Measurements from ENCODE around the gene CRACR2B. TPM values are rescaled to one million over a fixed set of nuclear protein-coding genes. Genes with fewer than 3 reads are reported as not detected.

CRACR2B gene
- total and polyA plus RNA-seq, 11 donors: 8.8 to 43.5 (median 17.7) TPM

- ATAC-seq (no peak), DNase-seq (no peak)
- H3K9me3 ChIP-seq: no peaks in the 10 kb centered on the region
- no peak overlapping the region for H3K27ac ChIP-seq
- H3K4me3 ChIP-seq: no peak overlapping the region
- peaks cover 10 to 49% (median 35%) of the 10 kb centered on the region in 12 donors for H3K4me1 ChIP-seq
- peaks cover 0 to 38% (median 9%) of the 10 kb centered on the region in 9 donors for H3K36me3 ChIP-seq
- intact Hi-C loops (cut with DNase I): loop anchor here in 1 of 10 donors (10.0 kb wide), 1 partner anchor 446 kb away; no protein-coding TSS in a partner anchor
- TF ChIP-seq POLR2A (IDR thresholded peaks at IDR 0.05): no peak
- TF ChIP-seq, protein P1, sequence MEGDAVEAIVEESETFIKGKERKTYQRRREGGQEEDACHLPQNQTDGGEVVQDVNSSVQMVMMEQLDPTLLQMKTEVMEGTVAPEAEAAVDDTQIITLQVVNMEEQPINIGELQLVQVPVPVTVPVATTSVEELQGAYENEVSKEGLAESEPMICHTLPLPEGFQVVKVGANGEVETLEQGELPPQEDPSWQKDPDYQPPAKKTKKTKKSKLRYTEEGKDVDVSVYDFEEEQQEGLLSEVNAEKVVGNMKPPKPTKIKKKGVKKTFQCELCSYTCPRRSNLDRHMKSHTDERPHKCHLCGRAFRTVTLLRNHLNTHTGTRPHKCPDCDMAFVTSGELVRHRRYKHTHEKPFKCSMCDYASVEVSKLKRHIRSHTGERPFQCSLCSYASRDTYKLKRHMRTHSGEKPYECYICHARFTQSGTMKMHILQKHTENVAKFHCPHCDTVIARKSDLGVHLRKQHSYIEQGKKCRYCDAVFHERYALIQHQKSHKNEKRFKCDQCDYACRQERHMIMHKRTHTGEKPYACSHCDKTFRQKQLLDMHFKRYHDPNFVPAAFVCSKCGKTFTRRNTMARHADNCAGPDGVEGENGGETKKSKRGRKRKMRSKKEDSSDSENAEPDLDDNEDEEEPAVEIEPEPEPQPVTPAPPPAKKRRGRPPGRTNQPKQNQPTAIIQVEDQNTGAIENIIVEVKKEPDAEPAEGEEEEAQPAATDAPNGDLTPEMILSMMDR (IDR thresholded peaks at IDR 0.05): no peak
- H3K27me3 ChIP-seq: no peaks in the 10 kb centered on the region
- WGBS, 4 donors: 92 to 96% (median 96%) methylated on average over 18 to 30 of the region's 30 CpGs
Measured at GRCh38 chr11:800473-800872, 27.2 kb upstream of the CRACR2B start.

GRCh38 chr11:801097-801780, 26.5 kb upstream of the CRACR2B start:
- H3K27ac ChIP-seq: no peak overlapping the region
- no peaks in the 10 kb centered on the region for H3K27me3 ChIP-seq
- 91 to 95% (median 93%) methylated on average over 10 to 20 of the region's 20 CpGs for WGBS, 4 donors
- no peak overlapping the region for H3K4me3 ChIP-seq
- ATAC-seq (no peak), DNase-seq (no peak)
- H3K9me3 ChIP-seq: no peaks in the 10 kb centered on the region
- TF ChIP-seq, protein P1 (IDR thresholded peaks at IDR 0.05): no peak
- no peak for TF ChIP-seq POLR2A (IDR thresholded peaks at IDR 0.05)
- peaks cover 10 to 49% (median 33%) of the 10 kb centered on the region in 12 donors for H3K4me1 ChIP-seq
- intact Hi-C loops (cut with DNase I): loop anchor here in 1 of 10 donors (10.0 kb wide), 1 partner anchor 446 kb away; no protein-coding TSS in a partner anchor
- peaks cover 0 to 38% (median 9%) of the 10 kb centered on the region in 9 donors for H3K36me3 ChIP-seq

DNA sequence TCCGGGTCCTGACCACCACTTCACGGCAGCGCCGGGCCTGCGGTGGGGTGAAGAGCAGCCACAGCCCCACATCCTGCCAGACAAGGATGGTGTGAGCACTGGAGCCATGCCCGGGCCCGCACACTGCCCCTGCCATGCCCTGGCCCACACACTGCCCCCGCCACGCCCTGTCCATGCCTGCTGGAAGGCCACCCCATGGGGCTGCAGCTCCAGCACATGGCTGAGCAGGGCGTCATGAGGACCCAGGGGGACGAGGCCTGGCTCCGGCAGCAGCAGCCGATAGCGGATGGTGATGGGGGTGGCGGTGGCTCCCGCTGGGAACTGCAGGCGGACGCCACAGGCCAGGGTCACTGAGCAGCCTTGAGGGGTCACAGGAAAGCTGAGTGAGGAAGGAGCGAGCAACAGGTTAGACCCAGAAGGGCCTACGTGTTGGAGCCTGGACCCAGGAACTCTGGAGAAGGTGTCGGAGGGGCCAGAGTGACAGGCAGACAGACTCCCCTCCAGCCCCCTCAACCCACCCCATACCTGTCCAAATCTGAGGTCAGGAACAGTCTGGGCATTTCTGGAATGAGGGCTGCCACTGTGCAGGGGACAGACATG, 25.6 kb upstream of the CRACR2B start:
- Histone ChIP-seq H3K27me3 (no peaks in the 10 kb centered on the region), H3K9me3 (no peaks in the 10 kb centered on the region), H3K4me3 (no peak overlapping the region), H3K4me1 (peaks cover 4 to 42% (median 24%) of the 10 kb centered on the region in 12 donors), H3K36me3 (peaks cover 0 to 38% (median 9%) of the 10 kb centered on the region in 9 donors), H3K27ac (no peak overlapping the region)
- TF ChIP-seq, protein P1 (IDR thresholded peaks at IDR 0.05): no peak
- TF ChIP-seq POLR2A (IDR thresholded peaks at IDR 0.05): no peak
- intact Hi-C loops (cut with DNase I): loop anchor here in 1 of 10 donors (10.0 kb wide), 1 partner anchor 447 kb away; no protein-coding TSS in a partner anchor
- DNase-seq (no peak), ATAC-seq (no peak)
- WGBS, 4 donors: 94 to 98% (median 97%) methylated on average over 11 to 21 of the region's 21 CpGs

All from heart left ventricle (tissue), 16 donors.